Esophagus muscularis mucosa (tissue), 4 donors: ENCODE measurements around the gene TSEN2. TPM values are rescaled to one million over a fixed set of nuclear protein-coding genes. Genes with fewer than 3 reads are reported as not detected.

Source experiments
- DNase-seq: peaks from one replicate; pipeline ENCODE4 v3.0.0-alpha.2; 2017; ENCODE audit errors: extremely low spot score
- H3K27ac ChIP-seq, 4 donors: fragments of 200-600 bp; sonication (generic); replicated peaks in 1 of 4; 1 replicate in 3 of 4; 2 replicates in 1 of 4; pipeline ENCODE4 v1.5.1; 2016 to 2019; ENCODE audit warnings: mild to moderate bottlenecking in 1 of 4
- H3K27me3 ChIP-seq, 4 donors: fragments of 200-600 bp; sonication (generic); one replicate each; pipeline versions ENCODE4 v1.5.1 to v1.6.0; 2016 to 2019
- H3K36me3 ChIP-seq, 4 donors: fragments of 200-600 bp; sonication (generic); one replicate each; pipeline ENCODE4 v1.5.1; 2016 to 2019
- H3K4me1 ChIP-seq, 4 donors: fragments of 200-600 bp; sonication (generic); one replicate each; pipeline ENCODE4 v1.5.1; 2016 to 2019
- H3K4me3 ChIP-seq, 4 donors: fragments of 200-600 bp; sonication (generic); 1 replicate in 2 of 4; 2 replicates in 2 of 4; pipeline ENCODE4 v1.5.1; 2016 to 2019; ENCODE audit warnings: mild to moderate bottlenecking in 4 of 4, moderate library complexity in 1 of 4
- H3K9me3 ChIP-seq, 4 donors: fragments of 200-600 bp; sonication (generic); 1 replicate in 3 of 4; 2 replicates in 1 of 4; pipeline ENCODE4 v1.5.1; 2016 to 2019
- EP300 ChIP-seq: sonication (generic); formaldehyde crosslinking; IDR thresholded peaks from one replicate; pipeline ENCODE4 v1.6.1; 2017; ENCODE audit warnings: antibody characterized with exemption
- POLR2A ChIP-seq: fragments of 450-650 bp; IDR thresholded peaks from one replicate; pipeline ENCODE4 v1.6.1; 2017; ENCODE audit warnings: antibody characterized with exemption, moderate library complexity, mild to moderate bottlenecking, low read depth
- POLR2AphosphoS5 ChIP-seq, 2 donors: sonication (generic); formaldehyde crosslinking; IDR thresholded peaks; one replicate each; pipeline ENCODE4 v1.6.1; 2017; ENCODE audit warnings: antibody characterized with exemption in 2 of 2
- WGBS: methylation state at CpG from one replicate; pipeline ENCODE4 v1.1.5; 2018; 5-methylcytosine and 5-hydroxymethylcytosine counted together
- intact Hi-C: fragments of 100-400 bp; cut with DNase I; formaldehyde crosslinking; loops from one replicate; pipeline ENCODE4 v1.15.1; 2023
- total RNA-seq, 4 donors: library from RNA; depleted of rRNA; stranded (reverse); fragments of >200 nt; gene quantifications; one replicate each; pipeline versions ENCODE4 v1.1.0 to v1.2.1, GENCODE V29; 2016
- TF ChIP-seq, protein P1 (sequence below), 3 experiments: fragments of 200-600 bp in 2 of 3; fragments of 450-650 bp in 1 of 3; sonication (generic) in 2 of 3; IDR thresholded peaks; one replicate each; pipeline ENCODE4 v1.5.1; 2017 to 2019; ENCODE audit warnings: antibody characterized with exemption in 3 of 3, mild to moderate bottlenecking in 2 of 3, moderate library complexity in 1 of 3

The TSEN2 gene
- total RNA-seq, 4 donors from 2014 or later, result 17.6 to 20.4 (median 19.4) TPM

DNA sequence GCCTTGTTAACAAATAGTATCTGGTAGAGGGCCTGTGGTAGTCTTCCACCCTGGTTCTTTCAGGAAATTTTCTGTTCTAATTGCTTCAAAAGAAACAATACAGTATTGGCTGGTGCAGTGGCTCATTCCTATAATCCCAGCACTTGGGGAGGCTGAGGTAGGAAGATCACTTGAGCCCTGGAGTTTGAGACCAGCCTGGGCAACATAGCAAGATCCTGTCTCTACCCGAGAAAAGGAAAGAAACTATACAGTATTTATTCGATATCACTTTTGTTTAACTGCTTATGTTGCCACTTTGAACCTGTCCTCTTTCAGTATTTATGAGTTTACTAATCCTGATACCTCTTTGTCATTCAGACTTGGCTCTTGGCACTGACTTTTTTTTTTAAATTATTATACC lies 77.1 kb downstream of the TSEN2 start:
- intact Hi-C loops, result no loop called here
- Histone ChIP-seq H3K27me3 (no peaks in the 10 kb centered on the region), H3K36me3 (no peaks in the 10 kb centered on the region), H3K4me1 (peaks cover 46 to 65% (median 61%) of the 10 kb centered on the region in 4 donors), H3K4me3 (no peak overlapping the region), H3K9me3 (peaks cover 0 to 2% (median under 1%) of the 10 kb centered on the region in 4 donors), H3K27ac (no peak overlapping the region)
- WGBS, result 92% methylated on average over 2 of the region's 2 CpGs
- DNase-seq, result no peak
- no peak for TF ChIP-seq EP300
- no peak for TF ChIP-seq POLR2A
- TF ChIP-seq, protein P1, sequence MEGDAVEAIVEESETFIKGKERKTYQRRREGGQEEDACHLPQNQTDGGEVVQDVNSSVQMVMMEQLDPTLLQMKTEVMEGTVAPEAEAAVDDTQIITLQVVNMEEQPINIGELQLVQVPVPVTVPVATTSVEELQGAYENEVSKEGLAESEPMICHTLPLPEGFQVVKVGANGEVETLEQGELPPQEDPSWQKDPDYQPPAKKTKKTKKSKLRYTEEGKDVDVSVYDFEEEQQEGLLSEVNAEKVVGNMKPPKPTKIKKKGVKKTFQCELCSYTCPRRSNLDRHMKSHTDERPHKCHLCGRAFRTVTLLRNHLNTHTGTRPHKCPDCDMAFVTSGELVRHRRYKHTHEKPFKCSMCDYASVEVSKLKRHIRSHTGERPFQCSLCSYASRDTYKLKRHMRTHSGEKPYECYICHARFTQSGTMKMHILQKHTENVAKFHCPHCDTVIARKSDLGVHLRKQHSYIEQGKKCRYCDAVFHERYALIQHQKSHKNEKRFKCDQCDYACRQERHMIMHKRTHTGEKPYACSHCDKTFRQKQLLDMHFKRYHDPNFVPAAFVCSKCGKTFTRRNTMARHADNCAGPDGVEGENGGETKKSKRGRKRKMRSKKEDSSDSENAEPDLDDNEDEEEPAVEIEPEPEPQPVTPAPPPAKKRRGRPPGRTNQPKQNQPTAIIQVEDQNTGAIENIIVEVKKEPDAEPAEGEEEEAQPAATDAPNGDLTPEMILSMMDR (IDR thresholded peaks at IDR 0.05), result no peak
- TF ChIP-seq POLR2AphosphoS5 (IDR thresholded peaks at IDR 0.05), result no peak

DNA sequence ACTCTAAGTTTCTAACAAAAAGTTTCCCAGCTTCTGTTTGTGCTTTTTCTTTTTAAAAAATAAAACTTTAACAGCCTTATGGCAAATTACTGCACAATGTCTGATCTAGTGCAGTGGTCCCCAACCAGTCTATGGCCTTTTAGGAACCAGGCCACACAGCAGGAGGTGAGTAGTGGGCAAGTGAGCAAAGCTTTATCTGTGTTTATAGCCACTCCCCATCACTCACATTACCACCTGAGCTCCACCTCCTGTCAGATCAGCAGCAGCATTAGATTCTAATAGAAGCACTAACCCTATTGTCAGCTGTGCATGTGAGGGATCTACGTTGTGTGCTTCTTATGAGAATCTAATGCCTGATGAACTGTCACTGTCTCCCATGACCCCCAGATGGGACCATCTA lies 78.2 kb downstream of the TSEN2 start:
- Histone ChIP-seq H3K9me3 (peaks cover 0 to 7% (median 2%) of the 10 kb centered on the region in 4 donors), H3K4me3 (no peak overlapping the region), H3K27me3 (no peaks in the 10 kb centered on the region), H3K4me1 (peaks cover 46 to 64% (median 60%) of the 10 kb centered on the region in 4 donors), H3K36me3 (no peaks in the 10 kb centered on the region), H3K27ac (peak overlapping the region in 1 of 4 donors; percentile 3)
- no peak for DNase-seq
- WGBS, result 88% methylated on average over 1 of the region's 1 CpG
- TF ChIP-seq, protein P1 (IDR thresholded peaks at IDR 0.05), result no peak
- no peak for TF ChIP-seq POLR2A
- TF ChIP-seq POLR2AphosphoS5 (IDR thresholded peaks at IDR 0.05), result no peak
- no peak for TF ChIP-seq EP300
- intact Hi-C loops, result no loop called here

DNA sequence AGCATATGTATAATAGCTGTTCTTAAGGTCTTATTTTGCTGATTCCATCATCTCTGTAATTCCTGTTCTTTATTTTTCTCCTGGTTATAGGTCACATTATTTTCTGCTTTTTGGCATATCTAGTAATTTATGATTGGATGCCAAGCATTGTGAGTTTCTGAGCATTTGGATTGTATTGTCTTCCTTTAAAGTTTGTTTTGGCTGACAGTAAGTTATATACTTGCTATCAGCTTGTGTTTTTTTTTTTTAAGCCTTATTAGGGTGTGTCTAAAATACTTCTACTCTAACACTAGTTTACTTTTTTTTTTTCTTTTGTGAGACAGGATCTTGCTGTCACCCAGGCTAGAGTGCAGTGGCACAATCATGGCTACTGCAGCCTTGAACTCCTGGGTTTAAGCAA lies 82.7 kb downstream of the TSEN2 start:
- intact Hi-C loops, result no loop called here
- no peak overlapping the region for H3K27ac ChIP-seq
- TF ChIP-seq EP300 (no peak), POLR2A (no peak)

DNA sequence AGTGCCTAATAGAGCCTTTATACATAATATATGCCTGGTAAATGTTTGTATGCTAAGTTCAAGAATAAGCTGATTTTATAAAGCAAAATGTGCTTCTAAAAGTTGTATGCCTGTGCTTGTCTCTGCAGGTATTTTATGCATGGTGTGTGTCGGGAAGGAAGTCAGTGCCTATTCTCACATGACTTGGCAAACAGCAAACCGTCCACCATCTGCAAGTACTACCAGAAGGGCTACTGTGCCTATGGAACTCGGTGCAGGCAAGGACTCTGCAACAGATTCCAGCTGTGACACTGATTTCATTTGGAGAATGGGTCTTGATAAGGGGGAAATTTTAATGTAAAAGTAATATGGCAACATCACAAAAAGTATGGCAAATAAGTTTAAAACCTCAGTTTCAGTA lies 84.5 kb downstream of the TSEN2 start:
- 81% methylated on average over 3 of the region's 3 CpGs for WGBS
- no peak overlapping the region for H3K27ac ChIP-seq
- TF ChIP-seq POLR2A, result no peak
- no peak for TF ChIP-seq EP300
- TF ChIP-seq POLR2AphosphoS5 (IDR thresholded peaks at IDR 0.05), result no peak
- TF ChIP-seq, protein P1 (IDR thresholded peaks at IDR 0.05), result no peak
- H3K4me1 ChIP-seq, result peaks cover 0 to 7% (median 5%) of the 10 kb centered on the region in 4 donors
- no peak for DNase-seq
- H3K4me3 ChIP-seq, result no peak overlapping the region
- H3K27me3 ChIP-seq, result no peaks in the 10 kb centered on the region
- peaks cover 0 to 7% (median 2%) of the 10 kb centered on the region in 4 donors for H3K9me3 ChIP-seq
- H3K36me3 ChIP-seq, result peaks cover 28 to 51% (median 48%) of the 10 kb centered on the region in 4 donors
- intact Hi-C loops, result no loop called here

More for the DNA sequence above, 82.7 kb downstream of the TSEN2 start:
- Histone ChIP-seq H3K4me3 (no peak overlapping the region), H3K36me3 (peaks cover 13 to 34% (median 30%) of the 10 kb centered on the region in 4 donors), H3K4me1 (peaks cover 15 to 23% (median 19%) of the 10 kb centered on the region in 4 donors), H3K9me3 (peaks cover 0 to 7% (median 2%) of the 10 kb centered on the region in 4 donors), H3K27me3 (no peaks in the 10 kb centered on the region)
- no peak for DNase-seq

DNA sequence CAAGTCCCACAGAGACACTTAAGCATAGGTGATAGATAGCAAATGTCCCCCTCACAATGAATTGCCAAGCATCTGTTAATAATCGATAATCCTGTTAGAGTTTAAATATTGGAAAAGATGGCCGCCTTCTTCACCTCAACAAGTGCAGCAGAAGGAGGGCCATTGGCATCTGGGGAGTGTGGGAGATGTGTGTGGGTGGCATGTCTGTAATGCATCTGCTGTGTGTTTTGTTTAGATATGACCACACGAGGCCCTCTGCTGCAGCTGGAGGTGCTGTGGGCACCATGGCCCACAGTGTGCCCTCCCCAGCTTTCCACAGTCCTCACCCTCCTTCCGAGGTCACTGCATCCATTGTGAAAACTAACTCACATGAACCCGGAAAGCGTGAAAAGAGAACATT lies 85.6 kb downstream of the TSEN2 start:
- whole genome bisulfite sequencing, result 91% methylated on average over 6 of the region's 6 CpGs
- no peak for TF ChIP-seq POLR2AphosphoS5 (IDR thresholded peaks at IDR 0.05)
- TF ChIP-seq, protein P1 (IDR thresholded peaks at IDR 0.05), result no peak
- no peak for TF ChIP-seq POLR2A
- no peak for TF ChIP-seq EP300
- H3K27me3 ChIP-seq, result no peaks in the 10 kb centered on the region
- H3K4me3 ChIP-seq, result no peak overlapping the region
- H3K4me1 ChIP-seq, result peaks cover 4 to 9% (median 8%) of the 10 kb centered on the region in 4 donors
- DNase-seq, result no peak
- peaks cover 0 to 7% (median 2%) of the 10 kb centered on the region in 4 donors for H3K9me3 ChIP-seq
- H3K36me3 ChIP-seq, result peaks cover 39 to 62% (median 59%) of the 10 kb centered on the region in 4 donors
- no peak overlapping the region for H3K27ac ChIP-seq
- intact Hi-C loops, result no loop called here
